ENCODE measurements around the gene SLITRK6.

The SLITRK6 gene

DNA sequence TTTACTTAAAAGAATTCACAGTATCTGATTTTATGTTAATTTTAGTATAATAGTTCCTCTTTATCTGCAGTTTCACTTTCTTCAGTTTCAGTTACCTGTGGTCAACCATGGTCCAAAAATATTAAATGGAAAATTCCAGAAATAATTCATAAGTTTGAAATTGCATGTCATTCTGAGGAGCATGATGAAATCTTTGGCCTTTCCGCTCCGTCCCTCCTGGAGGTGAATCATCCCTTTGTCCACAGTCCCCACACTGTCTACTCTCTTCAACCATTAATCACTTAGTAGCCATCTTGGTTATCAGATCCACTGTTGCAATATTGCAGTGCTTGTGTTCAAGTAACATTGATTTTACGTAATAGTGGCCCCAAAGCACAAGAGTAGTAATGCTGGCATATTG, 26.9 kb downstream of the SLITRK6 start:
- Histone ChIP-seq H3K27me3 (ENCODE audit: insufficient read depth, low read length) (no peaks in the 10 kb centered on the region), H3K27ac (ENCODE audit: low read depth, low read length, poor library complexity, severe bottlenecking) (no peak overlapping the region), H3K4me3 (ENCODE audit: low read depth, low read length, poor library complexity, severe bottlenecking) (no peak overlapping the region), H3K4me2 (ENCODE audit: low read length) (no peak overlapping the region), H3K9ac (ENCODE audit: low read length) (no peak overlapping the region), H3K36me3 (ENCODE audit: insufficient read depth, low read length) (no peaks in the 10 kb centered on the region), H3K9me2 (ENCODE audit: low read depth, low read length) (no peaks in the 10 kb centered on the region), H3K79me2 (ENCODE audit: insufficient read depth, low read length) (no peaks in the 10 kb centered on the region), H4K20me1 (ENCODE audit: insufficient read depth, low read length) (no peaks in the 10 kb centered on the region), H2AFZ (ENCODE audit: low read length) (no peak overlapping the region), H3F3A (ENCODE audit: insufficient read depth, low read length) (no peaks in the 10 kb centered on the region), H3K4me1 (ENCODE audit: insufficient read depth, low read length, severe bottlenecking) (peaks cover 10% of the 10 kb centered on the region), H3K9me3 (ENCODE audit: low read length) (no peaks in the 10 kb centered on the region)
- TF ChIP-seq, protein P1, sequence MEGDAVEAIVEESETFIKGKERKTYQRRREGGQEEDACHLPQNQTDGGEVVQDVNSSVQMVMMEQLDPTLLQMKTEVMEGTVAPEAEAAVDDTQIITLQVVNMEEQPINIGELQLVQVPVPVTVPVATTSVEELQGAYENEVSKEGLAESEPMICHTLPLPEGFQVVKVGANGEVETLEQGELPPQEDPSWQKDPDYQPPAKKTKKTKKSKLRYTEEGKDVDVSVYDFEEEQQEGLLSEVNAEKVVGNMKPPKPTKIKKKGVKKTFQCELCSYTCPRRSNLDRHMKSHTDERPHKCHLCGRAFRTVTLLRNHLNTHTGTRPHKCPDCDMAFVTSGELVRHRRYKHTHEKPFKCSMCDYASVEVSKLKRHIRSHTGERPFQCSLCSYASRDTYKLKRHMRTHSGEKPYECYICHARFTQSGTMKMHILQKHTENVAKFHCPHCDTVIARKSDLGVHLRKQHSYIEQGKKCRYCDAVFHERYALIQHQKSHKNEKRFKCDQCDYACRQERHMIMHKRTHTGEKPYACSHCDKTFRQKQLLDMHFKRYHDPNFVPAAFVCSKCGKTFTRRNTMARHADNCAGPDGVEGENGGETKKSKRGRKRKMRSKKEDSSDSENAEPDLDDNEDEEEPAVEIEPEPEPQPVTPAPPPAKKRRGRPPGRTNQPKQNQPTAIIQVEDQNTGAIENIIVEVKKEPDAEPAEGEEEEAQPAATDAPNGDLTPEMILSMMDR (IDR thresholded peaks at IDR 0.05; ENCODE audit: low read length), result no peak
- no peak for TF ChIP-seq EZH2 (IDR thresholded peaks at IDR 0.05; ENCODE audit: borderline replicate concordance, low read length)

- no peak overlapping the region for H3K27ac ChIP-seq (ENCODE audit: low read depth, low read length, poor library complexity, severe bottlenecking)
These were observed 27.4 kb downstream of the SLITRK6 start for GRCh38 chr13:85771856-85772255.

DNA sequence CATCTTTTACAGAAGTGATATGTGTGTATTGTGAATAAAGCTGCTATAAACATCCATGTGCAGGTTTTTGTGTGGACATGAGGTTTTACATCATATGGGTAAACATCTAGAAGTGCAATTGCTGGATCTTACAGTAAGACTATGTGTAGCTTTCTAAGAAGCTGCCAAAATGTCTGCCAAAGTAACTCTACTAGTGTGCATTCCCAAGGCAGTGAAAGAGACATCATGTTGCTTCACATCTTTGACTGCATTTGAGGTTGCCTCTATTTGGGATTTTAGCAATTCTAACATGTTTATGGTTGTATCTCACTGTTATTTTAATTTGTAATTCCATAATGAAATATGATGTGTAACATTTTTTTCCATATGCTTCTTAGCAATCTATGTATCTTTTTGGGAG, 30.3 kb downstream of the SLITRK6 start:
- H2AFZ ChIP-seq (ENCODE audit: low read length), result no peak overlapping the region
- TF ChIP-seq, protein P1 (IDR thresholded peaks at IDR 0.05; ENCODE audit: low read length), result no peak
- TF ChIP-seq EZH2 (IDR thresholded peaks at IDR 0.05; ENCODE audit: borderline replicate concordance, low read length), result no peak
- H3K36me3 ChIP-seq (ENCODE audit: insufficient read depth, low read length), result no peaks in the 10 kb centered on the region

More at GRCh38 chr13:85771856-85772255, 27.4 kb downstream of the SLITRK6 start:
- no peak overlapping the region for H3K4me3 ChIP-seq (ENCODE audit: low read depth, low read length, poor library complexity, severe bottlenecking)
- H3K4me1 ChIP-seq (ENCODE audit: insufficient read depth, low read length, severe bottlenecking), result peaks cover 10% of the 10 kb centered on the region
- no peak overlapping the region for H3K4me2 ChIP-seq (ENCODE audit: low read length)
- no peaks in the 10 kb centered on the region for H3K9me2 ChIP-seq (ENCODE audit: low read depth, low read length)
- H3K79me2 ChIP-seq (ENCODE audit: insufficient read depth, low read length), result no peaks in the 10 kb centered on the region
- H2AFZ ChIP-seq (ENCODE audit: low read length), result no peak overlapping the region
- no peaks in the 10 kb centered on the region for H3F3A ChIP-seq (ENCODE audit: insufficient read depth, low read length)
- no peaks in the 10 kb centered on the region for H3K9me3 ChIP-seq (ENCODE audit: low read length)
- no peaks in the 10 kb centered on the region for H3K27me3 ChIP-seq (ENCODE audit: insufficient read depth, low read length)
- H3K36me3 ChIP-seq (ENCODE audit: insufficient read depth, low read length), result no peaks in the 10 kb centered on the region
- no peaks in the 10 kb centered on the region for H4K20me1 ChIP-seq (ENCODE audit: insufficient read depth, low read length)
- no peak overlapping the region for H3K9ac ChIP-seq (ENCODE audit: low read length)
- TF ChIP-seq, protein P1 (IDR thresholded peaks at IDR 0.05; ENCODE audit: low read length), result no peak
- no peak for TF ChIP-seq EZH2 (IDR thresholded peaks at IDR 0.05; ENCODE audit: borderline replicate concordance, low read length)

More for the DNA sequence above, 30.3 kb downstream of the SLITRK6 start:
- H3K4me3 ChIP-seq (ENCODE audit: low read depth, low read length, poor library complexity, severe bottlenecking), result no peak overlapping the region
- no peaks in the 10 kb centered on the region for H3K27me3 ChIP-seq (ENCODE audit: insufficient read depth, low read length)
- no peaks in the 10 kb centered on the region for H3F3A ChIP-seq (ENCODE audit: insufficient read depth, low read length)
- no peak overlapping the region for H3K27ac ChIP-seq (ENCODE audit: low read depth, low read length, poor library complexity, severe bottlenecking)
- H3K4me2 ChIP-seq (ENCODE audit: low read length), result no peak overlapping the region
- no peak overlapping the region for H3K9ac ChIP-seq (ENCODE audit: low read length)
- H3K4me1 ChIP-seq (ENCODE audit: insufficient read depth, low read length, severe bottlenecking), result peaks cover 10% of the 10 kb centered on the region
- no peaks in the 10 kb centered on the region for H3K79me2 ChIP-seq (ENCODE audit: insufficient read depth, low read length)
- no peaks in the 10 kb centered on the region for H3K9me3 ChIP-seq (ENCODE audit: low read length)
- H4K20me1 ChIP-seq (ENCODE audit: insufficient read depth, low read length), result no peaks in the 10 kb centered on the region
- H3K9me2 ChIP-seq (ENCODE audit: low read depth, low read length), result no peaks in the 10 kb centered on the region
